GM06990 (cell line): Measurements from ENCODE around the gene LRR1.

Experiments
- DNase-seq: peaks from one replicate; pipeline ENCODE4 v3.0.0-alpha.2; 2011; ENCODE audit not compliant: insufficient read length; ENCODE audit errors: extremely low read depth
- H3K27me3 ChIP-seq: replicated peaks from 2 replicates; pipeline ENCODE4 v1.6.0; 2011; ENCODE audit warnings: low read length; ENCODE audit not compliant: control insufficient read depth, insufficient read depth
- H3K36me3 ChIP-seq: 2 replicates; pipeline ENCODE4 v1.5.1; 2011; ENCODE audit warnings: low read length; ENCODE audit not compliant: control insufficient read depth, insufficient read depth
- H3K4me3 ChIP-seq: replicated peaks from 2 replicates; pipeline ENCODE4 v1.5.1; 2011; ENCODE audit warnings: low read depth, mild to moderate bottlenecking, control low read depth, low read length
- CTCF ChIP-seq: IDR thresholded peaks from 2 replicates; pipeline ENCODE4 v1.5.1; 2011; ENCODE audit warnings: low read length, control low read depth, mild to moderate bottlenecking, inconsistent platforms; ENCODE audit not compliant: insufficient read depth, poor library complexity, severe bottlenecking

Gene LRR1

GRCh38 chr14:49553106-49553505 is 45.6 kb upstream of the LRR1 start:
- TF ChIP-seq CTCF: no peak

DNA sequence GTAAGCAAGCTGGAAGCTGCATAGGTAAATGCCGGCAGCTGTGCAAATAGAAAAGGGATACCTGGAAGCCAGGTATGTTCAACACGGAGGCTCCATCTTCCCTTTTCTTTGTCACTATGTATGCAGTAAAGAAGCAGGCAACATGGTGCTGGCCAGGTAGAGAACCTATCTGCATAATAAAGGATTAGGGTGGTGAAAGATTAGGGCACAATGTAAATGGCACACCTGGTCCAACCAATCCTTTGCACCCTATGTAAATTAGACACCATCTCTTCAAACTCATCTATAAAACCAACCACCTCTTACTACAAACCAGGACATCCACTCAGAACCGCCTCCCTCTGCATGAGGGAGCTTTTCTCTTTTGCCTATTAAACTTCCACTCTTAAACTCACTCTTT is 44.8 kb upstream of the LRR1 start:
- TF ChIP-seq CTCF: no peak
- no peaks in the 10 kb centered on the region for H3K27me3 ChIP-seq
- no peak for DNase-seq
- no peak overlapping the region for H3K4me3 ChIP-seq
- H3K36me3 ChIP-seq: no peaks in the 10 kb centered on the region

More at GRCh38 chr14:49553106-49553505, 45.6 kb upstream of the LRR1 start:
- no peak overlapping the region for H3K4me3 ChIP-seq
- H3K36me3 ChIP-seq: no peaks in the 10 kb centered on the region
- no peaks in the 10 kb centered on the region for H3K27me3 ChIP-seq
- no peak for DNase-seq

GRCh38 chr14:49559979-49560768 is 38.6 kb upstream of the LRR1 start:
- Histone ChIP-seq H3K27me3 (no peaks in the 10 kb centered on the region), H3K4me3 (no peak overlapping the region; the same call in 1 of the 2 replicates), H3K36me3 (no peaks in the 10 kb centered on the region)
- no peak for DNase-seq
- TF ChIP-seq CTCF: no peak

GRCh38 chr14:49566714-49567113 is 32.0 kb upstream of the LRR1 start:
- H3K4me3 ChIP-seq: no peak overlapping the region
- DNase-seq: no peak
- no peaks in the 10 kb centered on the region for H3K36me3 ChIP-seq
- no peak for TF ChIP-seq CTCF
- no peaks in the 10 kb centered on the region for H3K27me3 ChIP-seq

GRCh38 chr14:49569281-49569680 is 29.5 kb upstream of the LRR1 start:
- TF ChIP-seq CTCF: no peak
- no peaks in the 10 kb centered on the region for H3K27me3 ChIP-seq
- no peak for DNase-seq
- no peak overlapping the region for H3K4me3 ChIP-seq
- peaks cover 3% of the 10 kb centered on the region; the same call in 1 of the 2 replicates for H3K36me3 ChIP-seq
